DOHH2 (cell line): ENCODE measurements around the gene PREX1.

Source experiments
- H3F3A ChIP-seq: fragments of 200-600 bp; sonication (generic), shearing (Covaris generic); 2 replicates; pipeline ENCODE4 v1.6.0; 2016; ENCODE audit warnings: antibody characterized with exemption, mild to moderate bottlenecking; ENCODE audit not compliant: control insufficient read depth, insufficient read depth
- H3K27ac ChIP-seq: fragments of 200-600 bp; sonication (generic); 2 replicates; pipeline ENCODE4 v1.5.1; 2014; ENCODE audit warnings: low read depth, mild to moderate bottlenecking, low read length, moderate library complexity
- H3K27me3 ChIP-seq: fragments of 200-600 bp; sonication (generic); 2 replicates; pipeline ENCODE4 v1.6.1; 2014; ENCODE audit warnings: mild to moderate bottlenecking, low read length, mixed read lengths; ENCODE audit not compliant: control insufficient read depth
- H3K36me3 ChIP-seq: fragments of 200-600 bp; sonication (generic); 2 replicates; pipeline ENCODE4 v1.6.1; 2014; ENCODE audit warnings: mild to moderate bottlenecking, low read length, moderate library complexity, mixed read lengths; ENCODE audit not compliant: control insufficient read depth
- H3K4me1 ChIP-seq: fragments of 200-600 bp; sonication (generic); 2 replicates; pipeline ENCODE4 v1.6.1; 2014; ENCODE audit warnings: mild to moderate bottlenecking, low read length, mixed read lengths; ENCODE audit not compliant: control insufficient read depth
- H3K4me2 ChIP-seq: fragments of 200-600 bp; sonication (generic); 2 replicates; pipeline ENCODE4 v1.6.0; 2014; ENCODE audit warnings: mild to moderate bottlenecking, low read length, moderate library complexity
- H3K4me3 ChIP-seq: fragments of 200-600 bp; sonication (generic); 2 replicates; pipeline ENCODE4 v1.5.1; 2014; ENCODE audit warnings: mild to moderate bottlenecking, low read length, mixed read lengths
- H3K79me2 ChIP-seq: fragments of 200-600 bp; sonication (generic); 2 replicates; pipeline ENCODE4 v1.6.1; 2014; ENCODE audit warnings: mild to moderate bottlenecking, low read length, mixed read lengths; ENCODE audit not compliant: control insufficient read depth
- H3K9me2 ChIP-seq: fragments of 200-600 bp; sonication (generic); replicated peaks from 2 replicates; pipeline ENCODE4 v1.6.1; 2014; ENCODE audit warnings: mild to moderate bottlenecking, low read length, mixed read lengths; ENCODE audit not compliant: control insufficient read depth
- H3K9me3 ChIP-seq: fragments of 200-600 bp; sonication (generic); 2 replicates; pipeline ENCODE4 v1.6.1; 2014; ENCODE audit warnings: antibody characterized with exemption, low read length, mixed read lengths; ENCODE audit not compliant: control insufficient read depth, insufficient read depth
- H4K20me1 ChIP-seq: fragments of 200-600 bp; sonication (generic); 2 replicates; pipeline ENCODE4 v1.6.0; 2014; ENCODE audit warnings: low read depth, mild to moderate bottlenecking, antibody characterized with exemption, low read length, moderate library complexity; ENCODE audit not compliant: control insufficient read depth, insufficient read depth
- CTCF ChIP-seq: fragments of 200-600 bp; sonication (generic); IDR thresholded peaks from one replicate; pipeline ENCODE4 v1.5.1; 2014; ENCODE audit warnings: antibody characterized with exemption, mild to moderate bottlenecking, low read depth, low read length; ENCODE audit not compliant: poor library complexity, severe bottlenecking
- EZH2phosphoT487 ChIP-seq: fragments of 200-600 bp; sonication (generic); IDR thresholded peaks from 2 replicates; pipeline ENCODE4 v1.6.1; 2017; ENCODE audit warnings: borderline replicate concordance, mild to moderate bottlenecking, antibody characterized with exemption, low read length, moderate library complexity, mixed read lengths

The PREX1 gene

GRCh38 chr20:48583171-48583570 lies 244.6 kb downstream of the PREX1 start:
- no peak for TF ChIP-seq EZH2phosphoT487
- no peak for TF ChIP-seq CTCF
- Histone ChIP-seq H3K4me3 (no peak overlapping the region), H3K4me1 (no peaks in the 10 kb centered on the region), H3K27ac (no peak overlapping the region), H3K4me2 (no peak overlapping the region), H3K27me3 (no peaks in the 10 kb centered on the region), H3K79me2 (no peaks in the 10 kb centered on the region), H4K20me1 (no peaks in the 10 kb centered on the region), H3K36me3 (no peaks in the 10 kb centered on the region), H3K9me3 (no peaks in the 10 kb centered on the region), H3F3A (no peaks in the 10 kb centered on the region), H3K9me2 (no peaks in the 10 kb centered on the region)

GRCh38 chr20:48582673-48582985 lies 245.2 kb downstream of the PREX1 start:
- Histone ChIP-seq H3F3A (no peaks in the 10 kb centered on the region), H3K4me2 (no peak overlapping the region), H3K27ac (no peak overlapping the region), H3K79me2 (no peaks in the 10 kb centered on the region), H4K20me1 (no peaks in the 10 kb centered on the region), H3K36me3 (no peaks in the 10 kb centered on the region), H3K9me3 (no peaks in the 10 kb centered on the region), H3K9me2 (no peaks in the 10 kb centered on the region), H3K4me1 (no peaks in the 10 kb centered on the region), H3K27me3 (no peaks in the 10 kb centered on the region), H3K4me3 (no peak overlapping the region)
- TF ChIP-seq CTCF (no peak), EZH2phosphoT487 (no peak)

GRCh38 chr20:48581167-48581566 lies 246.6 kb downstream of the PREX1 start:
- Histone ChIP-seq H3K4me1 (no peaks in the 10 kb centered on the region), H3F3A (no peaks in the 10 kb centered on the region), H4K20me1 (no peaks in the 10 kb centered on the region), H3K4me2 (no peak overlapping the region), H3K27me3 (no peaks in the 10 kb centered on the region), H3K79me2 (no peaks in the 10 kb centered on the region), H3K9me3 (no peaks in the 10 kb centered on the region), H3K27ac (no peak overlapping the region), H3K36me3 (no peaks in the 10 kb centered on the region), H3K4me3 (no peak overlapping the region), H3K9me2 (no peaks in the 10 kb centered on the region)
- TF ChIP-seq EZH2phosphoT487, result no peak
- TF ChIP-seq CTCF, result no peak
